Sigmoid colon (tissue), 7 donors: ENCODE results near the gene ITGB8. TPM values are rescaled to one million over a fixed set of nuclear protein-coding genes. Genes with fewer than 3 reads are reported as not detected.

Source experiments
- DNase-seq: peaks from one replicate; pipeline ENCODE4 v3.0.0-alpha.2; 2019
- H3K27ac ChIP-seq, 4 donors: fragments of 200-600 bp; sonication (generic); one replicate each; pipeline ENCODE4 v1.5.1; 2016 to 2019; ENCODE audit warnings: mild to moderate bottlenecking in 1 of 4
- H3K27me3 ChIP-seq, 3 donors: fragments of 200-600 bp; sonication (generic); one replicate each; pipeline ENCODE4 v1.5.1; 2019; ENCODE audit warnings: mild to moderate bottlenecking in 1 of 3
- H3K36me3 ChIP-seq, 4 donors: fragments of 200-600 bp; sonication (generic); one replicate each; pipeline ENCODE4 v1.5.1; 2016 to 2019
- H3K4me1 ChIP-seq, 4 donors: fragments of 200-600 bp; sonication (generic); one replicate each; pipeline ENCODE4 v1.5.1; 2017 to 2019
- H3K4me3 ChIP-seq, 4 donors: fragments of 200-600 bp; sonication (generic); one replicate each; pipeline ENCODE4 v1.5.1; 2017 to 2019; ENCODE audit warnings: mild to moderate bottlenecking in 2 of 4, moderate library complexity in 1 of 4
- H3K9me3 ChIP-seq, 4 donors: fragments of 200-600 bp in 3 of 4; sonication (generic) in 3 of 4; one replicate each; pipeline versions ENCODE4 v1.5.1 to v1.6.1; 2013 to 2019
- EP300 ChIP-seq, 4 donors: sonication (generic); formaldehyde crosslinking; IDR thresholded peaks; one replicate each; pipeline ENCODE4 v1.6.1; 2017; ENCODE audit warnings: antibody characterized with exemption in 4 of 4
- POLR2A ChIP-seq, 2 donors: fragments of 450-650 bp; IDR thresholded peaks; one replicate each; pipeline ENCODE4 v1.6.1; 2016; ENCODE audit warnings: antibody characterized with exemption in 2 of 2, mild to moderate bottlenecking in 2 of 2, moderate library complexity in 2 of 2
- POLR2AphosphoS5 ChIP-seq, 4 donors: sonication (generic); formaldehyde crosslinking; IDR thresholded peaks; one replicate each; pipeline ENCODE4 v1.6.1; 2017; ENCODE audit warnings: antibody characterized with exemption in 4 of 4
- WGBS, 2 donors: extraction: QIAGEN DNeasy Blood & Tissue Kit; methylation state at CpG; one replicate each; pipeline ENCODE4 v1.1.7; 2013; 5-methylcytosine and 5-hydroxymethylcytosine counted together
- intact Hi-C: fragments of 100-400 bp; cut with DNase I; formaldehyde crosslinking; loops from one replicate; pipeline ENCODE4 v1.15.1; 2023
- polyA plus RNA-seq, 3 donors: library from polyadenylated mRNA; stranded (reverse); fragments of 200-250 nt; gene quantifications; one replicate each; pipeline ENCODE4 v1.2.3, GENCODE V29; 2013
- total RNA-seq, 4 donors: library from RNA; depleted of rRNA; stranded (reverse); fragments of >200 nt; gene quantifications; one replicate each; pipeline ENCODE4 v1.1.0, GENCODE V29; 2016
- TF ChIP-seq, protein P1 (sequence below), 4 experiments: fragments of 450-650 bp in 3 of 4; fragments of 200-600 bp in 1 of 4; IDR thresholded peaks; one replicate each; pipeline ENCODE4 v1.5.1; 2016 to 2019; ENCODE audit warnings: antibody characterized with exemption in 4 of 4, mild to moderate bottlenecking in 3 of 4, moderate library complexity in 2 of 4
- donor health status: healthy with polysubstance abuse.
- donor health status: Bipolar disorder and iron deficiency.
- donor health status: healthy.

ITGB8 gene
- total and polyA plus RNA-seq, 7 donors, result 0.23 to 22.4 (median 9.0) TPM

DNA sequence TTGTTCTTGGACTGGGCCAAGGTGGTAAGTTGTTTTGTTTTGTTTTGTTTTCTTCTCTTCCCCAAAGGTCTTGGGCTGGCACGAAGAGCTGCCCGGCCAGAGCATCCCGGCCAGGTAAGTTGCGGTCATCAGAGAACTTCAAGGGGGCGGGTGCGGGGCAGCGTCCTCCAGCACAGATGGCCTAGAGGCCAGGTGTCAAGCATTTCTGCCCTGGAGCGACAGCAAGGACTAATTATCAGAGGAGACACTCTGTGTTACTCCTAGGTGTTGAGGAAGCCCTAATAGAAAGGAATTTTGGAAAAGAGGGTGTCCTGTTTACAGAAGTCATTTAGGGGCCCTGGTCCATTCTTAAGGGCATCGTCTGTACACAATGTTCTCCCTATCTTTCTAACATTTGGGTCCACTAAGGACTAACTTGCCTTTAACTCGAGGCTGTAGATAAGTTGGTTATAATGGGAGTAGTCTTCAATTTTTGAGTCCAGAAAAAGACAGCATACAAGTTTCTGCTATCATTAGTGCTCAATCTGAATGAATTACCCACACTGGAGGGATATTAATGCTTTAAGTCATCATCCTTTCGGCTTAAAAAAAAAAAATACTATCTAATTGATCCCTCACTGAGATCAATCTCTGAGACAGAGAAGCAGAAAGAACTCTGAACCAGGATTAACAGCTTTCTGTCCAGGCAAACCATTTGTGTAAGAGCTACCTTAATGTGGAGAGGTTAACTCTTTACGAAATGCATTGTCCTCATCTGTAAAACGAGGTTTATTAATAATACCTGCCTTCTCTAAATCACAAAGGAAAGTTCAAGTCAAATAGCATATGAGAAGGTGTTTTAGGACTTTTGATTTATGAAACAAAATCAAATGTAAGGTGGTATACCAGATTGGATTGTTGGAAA, 1.5 kb downstream of the ITGB8 start:
- H3K4me1 ChIP-seq, result peaks cover 0 to 18% (median 9%) of the 10 kb centered on the region in 4 donors
- no peaks in the 10 kb centered on the region for H3K36me3 ChIP-seq
- no peaks in the 10 kb centered on the region for H3K9me3 ChIP-seq
- H3K27me3 ChIP-seq, result no peaks in the 10 kb centered on the region
- DNase-seq, result no peak
- peak overlapping the region; percentile 56 to 81 (median 77) for H3K4me3 ChIP-seq
- WGBS, 2 donors, result 12 to 44% methylated on average over 13 of the region's 13 CpGs
- intact Hi-C loops, result loop anchor here (5.0 to 10.0 kb wide), 2 partner anchors 75 to 263 kb away; no protein-coding TSS in a partner anchor
- peak overlapping the region; percentile 86 to 95 (median 90) for H3K27ac ChIP-seq
- no peak for TF ChIP-seq POLR2A (IDR thresholded peaks at IDR 0.05)
- TF ChIP-seq, protein P1, sequence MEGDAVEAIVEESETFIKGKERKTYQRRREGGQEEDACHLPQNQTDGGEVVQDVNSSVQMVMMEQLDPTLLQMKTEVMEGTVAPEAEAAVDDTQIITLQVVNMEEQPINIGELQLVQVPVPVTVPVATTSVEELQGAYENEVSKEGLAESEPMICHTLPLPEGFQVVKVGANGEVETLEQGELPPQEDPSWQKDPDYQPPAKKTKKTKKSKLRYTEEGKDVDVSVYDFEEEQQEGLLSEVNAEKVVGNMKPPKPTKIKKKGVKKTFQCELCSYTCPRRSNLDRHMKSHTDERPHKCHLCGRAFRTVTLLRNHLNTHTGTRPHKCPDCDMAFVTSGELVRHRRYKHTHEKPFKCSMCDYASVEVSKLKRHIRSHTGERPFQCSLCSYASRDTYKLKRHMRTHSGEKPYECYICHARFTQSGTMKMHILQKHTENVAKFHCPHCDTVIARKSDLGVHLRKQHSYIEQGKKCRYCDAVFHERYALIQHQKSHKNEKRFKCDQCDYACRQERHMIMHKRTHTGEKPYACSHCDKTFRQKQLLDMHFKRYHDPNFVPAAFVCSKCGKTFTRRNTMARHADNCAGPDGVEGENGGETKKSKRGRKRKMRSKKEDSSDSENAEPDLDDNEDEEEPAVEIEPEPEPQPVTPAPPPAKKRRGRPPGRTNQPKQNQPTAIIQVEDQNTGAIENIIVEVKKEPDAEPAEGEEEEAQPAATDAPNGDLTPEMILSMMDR (IDR thresholded peaks at IDR 0.05), result no peak

DNA sequence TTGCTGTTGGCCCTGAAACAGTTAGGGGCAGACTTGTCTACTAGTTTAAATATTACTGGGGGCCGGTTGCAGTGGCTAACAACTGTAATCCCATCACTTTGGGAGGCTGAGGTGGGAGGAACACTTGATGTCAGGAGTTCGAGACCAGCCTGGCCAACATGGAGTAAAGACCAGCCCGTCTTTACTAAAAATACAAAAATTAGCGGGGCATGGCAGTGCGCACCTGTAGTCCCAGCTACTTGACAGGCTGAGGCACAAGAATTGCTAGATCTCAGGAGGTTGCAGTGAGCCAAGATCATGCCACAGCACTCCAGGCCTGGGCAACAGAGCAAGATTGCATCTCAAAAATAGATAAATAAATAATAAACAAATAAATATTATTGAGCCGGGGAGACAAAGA, 7.6 kb downstream of the ITGB8 start:
- intact Hi-C loops, result loop anchor here (10.0 kb wide), 1 partner anchor 257 kb away; no protein-coding TSS in a partner anchor

DNA sequence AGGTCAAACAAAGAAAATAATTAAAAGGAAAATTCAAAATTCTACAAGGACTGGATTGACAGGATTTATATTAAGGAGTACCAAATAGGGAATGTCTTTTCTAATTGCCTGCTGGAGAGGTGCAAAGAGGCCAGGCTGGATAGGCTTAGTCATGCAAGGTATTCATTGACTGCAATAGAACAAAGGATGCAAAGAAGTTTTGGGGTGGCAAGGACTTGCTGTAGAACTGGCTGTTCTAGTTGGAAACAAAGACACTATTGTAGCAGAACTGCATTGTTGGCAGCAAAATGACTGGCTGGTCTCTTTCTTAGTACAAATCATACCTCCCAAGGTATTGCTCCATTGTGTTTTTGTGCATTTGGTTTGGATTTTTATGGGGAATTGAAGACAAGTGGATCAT, 10.1 kb downstream of the ITGB8 start:
- no peaks in the 10 kb centered on the region for H3K36me3 ChIP-seq
- intact Hi-C loops, result no loop called here
- H3K9me3 ChIP-seq, result no peaks in the 10 kb centered on the region
- no peaks in the 10 kb centered on the region for H3K27me3 ChIP-seq
- H3K4me3 ChIP-seq, result no peak overlapping the region
- H3K4me1 ChIP-seq, result no peaks in the 10 kb centered on the region
- TF ChIP-seq POLR2AphosphoS5 (IDR thresholded peaks at IDR 0.05) (no peak), EP300 (IDR thresholded peaks at IDR 0.05) (no peak), POLR2A (IDR thresholded peaks at IDR 0.05) (no peak)
- TF ChIP-seq, protein P1 (IDR thresholded peaks at IDR 0.05), result no peak
- H3K27ac ChIP-seq, result peak overlapping the region in 2 of 4 donors; percentile 27 to 30
- DNase-seq, result no peak

More for the DNA sequence above, 7.6 kb downstream of the ITGB8 start:
- Histone ChIP-seq H3K4me1 (peaks cover 0 to 2% (median 0%) of the 10 kb centered on the region in 4 donors), H3K36me3 (no peaks in the 10 kb centered on the region), H3K4me3 (no peak overlapping the region), H3K27ac (no peak overlapping the region), H3K9me3 (no peaks in the 10 kb centered on the region), H3K27me3 (no peaks in the 10 kb centered on the region)
- TF ChIP-seq POLR2A (IDR thresholded peaks at IDR 0.05) (no peak), EP300 (IDR thresholded peaks at IDR 0.05) (no peak), POLR2AphosphoS5 (IDR thresholded peaks at IDR 0.05) (no peak)
- TF ChIP-seq, protein P1 (IDR thresholded peaks at IDR 0.05), result no peak
- DNase-seq, result no peak
- WGBS, 2 donors, result 86 to 97% methylated on average over 6 of the region's 6 CpGs

DNA sequence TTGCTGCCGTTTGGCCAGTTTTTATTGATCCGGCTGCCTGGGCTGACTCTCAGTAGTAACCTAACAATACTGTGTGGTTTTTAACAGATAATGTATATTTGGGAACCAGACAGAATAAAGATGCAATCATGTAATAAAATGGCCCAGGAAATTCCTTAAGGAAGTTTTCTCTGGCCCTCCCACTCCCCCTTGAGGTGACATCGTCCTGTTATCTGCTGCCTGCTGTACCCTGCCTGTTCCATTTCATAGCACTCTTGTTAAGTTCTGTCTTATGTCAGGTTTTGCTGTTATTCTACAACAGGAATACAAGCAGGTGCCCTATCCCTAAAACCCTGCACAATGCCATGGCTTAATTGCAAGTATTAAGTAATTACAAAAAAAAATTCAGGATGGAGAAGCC, 12.5 kb downstream of the ITGB8 start:
- Histone ChIP-seq H3K27ac (no peak overlapping the region), H3K36me3 (no peaks in the 10 kb centered on the region), H3K4me1 (no peaks in the 10 kb centered on the region), H3K27me3 (no peaks in the 10 kb centered on the region), H3K9me3 (no peaks in the 10 kb centered on the region), H3K4me3 (no peak overlapping the region)
- intact Hi-C loops, result no loop called here
- WGBS, 2 donors, result 22 to 69% methylated on average over 3 of the region's 3 CpGs
- no peak for DNase-seq
- TF ChIP-seq POLR2A (IDR thresholded peaks at IDR 0.05), result no peak
- no peak for TF ChIP-seq EP300 (IDR thresholded peaks at IDR 0.05)
- TF ChIP-seq, protein P1 (IDR thresholded peaks at IDR 0.05), result no peak
- no peak for TF ChIP-seq POLR2AphosphoS5 (IDR thresholded peaks at IDR 0.05)
